Cardiac fibroblast (primary cell): ENCODE data around the gene PRKAR2A.

Experiments
- DNase-seq, 2 donors: peaks; one replicate each; pipeline versions ENCODE4 v3.0.0 to v3.0.0-alpha.2; 2010; ENCODE audit warnings: low read depth in 2 of 2
- H3K4me3 ChIP-seq, 2 donors: replicated peaks in 1 of 2; 1 replicate in 1 of 2; 2 replicates in 1 of 2; pipeline ENCODE4 v1.5.1; 2011; ENCODE audit warnings: low read depth in 2 of 2, low read length in 2 of 2, mild to moderate bottlenecking in 2 of 2, moderate library complexity in 1 of 2
- CTCF ChIP-seq: IDR thresholded peaks from one replicate; pipeline ENCODE4 v1.5.1; 2011; ENCODE audit warnings: low read depth, mild to moderate bottlenecking, low read length, inconsistent platforms

PRKAR2A gene

DNA sequence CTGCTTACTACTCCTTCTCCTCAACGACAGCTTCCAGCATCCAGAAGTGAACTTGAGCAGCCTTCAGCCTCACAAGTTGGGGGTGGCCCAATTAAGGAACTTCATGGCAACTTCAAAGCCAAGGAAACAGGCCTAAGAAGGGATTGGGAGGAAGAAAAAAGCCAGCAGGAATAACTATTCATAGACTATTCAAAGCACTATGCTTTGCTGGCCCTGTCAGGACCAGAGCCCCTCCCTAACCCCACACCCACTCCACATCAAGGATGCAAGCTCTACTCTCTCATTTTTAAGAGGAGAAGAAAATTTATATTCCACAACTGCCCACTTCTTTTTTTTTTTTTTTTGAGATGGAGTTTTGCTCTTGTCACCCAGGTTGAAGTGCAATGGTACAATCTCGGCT lies 10.0 kb upstream of the PRKAR2A start:
- no peak overlapping the region for H3K4me3 ChIP-seq
- DNase-seq: no peak
- no peak for TF ChIP-seq CTCF

- no peak overlapping the region for H3K4me3 ChIP-seq
- no peak for TF ChIP-seq CTCF
- no peak for DNase-seq
These were observed 8.8 kb upstream of the PRKAR2A start for GRCh38 chr3:48856469-48856868.

- no peak for DNase-seq
- no peak for TF ChIP-seq CTCF
These were observed 8.2 kb upstream of the PRKAR2A start for GRCh38 chr3:48855681-48856447.

DNA sequence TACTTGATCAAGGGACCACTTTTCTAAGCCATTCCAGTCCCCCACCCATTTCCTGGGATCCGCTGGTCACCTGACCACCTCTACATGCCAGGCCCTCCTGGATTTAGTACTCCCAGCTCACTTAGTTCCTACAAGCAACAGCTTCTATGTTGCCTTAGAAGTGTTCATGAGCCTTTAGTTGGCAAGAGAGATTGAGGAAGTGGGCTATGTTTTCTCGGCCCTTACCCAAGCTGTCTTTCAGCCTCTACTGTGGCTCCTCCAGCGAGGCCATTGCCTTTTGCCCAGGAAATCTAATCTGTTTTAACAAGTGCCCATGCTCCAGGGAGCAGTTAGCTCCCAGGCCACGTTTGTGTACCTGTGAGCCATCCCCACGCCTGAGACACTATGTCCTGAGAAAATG lies 4.5 kb upstream of the PRKAR2A start:
- H3K4me3 ChIP-seq: no peak overlapping the region
- no peak for TF ChIP-seq CTCF
- no peak for DNase-seq

More at GRCh38 chr3:48855681-48856447, 8.2 kb upstream of the PRKAR2A start:
- no peak overlapping the region for H3K4me3 ChIP-seq

DNA sequence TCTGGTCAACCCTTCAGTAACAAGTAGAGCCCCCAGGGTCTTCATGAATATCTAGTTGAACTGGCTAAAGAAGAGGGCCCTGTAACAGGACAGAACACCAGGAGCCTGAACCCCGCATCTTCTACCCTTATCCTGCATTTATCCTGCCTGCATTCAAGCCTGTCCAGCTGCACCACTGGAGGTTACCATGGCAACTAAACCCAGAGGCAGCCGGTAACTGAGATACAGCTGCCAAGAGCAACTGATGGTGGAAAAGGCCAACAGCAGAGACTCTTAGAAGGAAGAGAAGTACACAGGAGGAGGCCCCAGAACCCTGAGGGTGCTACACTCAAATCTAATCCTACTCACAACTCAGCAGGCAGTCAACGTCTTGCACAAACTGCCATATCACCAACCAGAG lies 3.7 kb upstream of the PRKAR2A start:
- peak; percentile 30 to 57 for DNase-seq
- TF ChIP-seq CTCF: no peak
- H3K4me3 ChIP-seq: no peak overlapping the region

GRCh38 chr3:48848816-48849515 lies 1.3 kb upstream of the PRKAR2A start:
- no peak for DNase-seq
- no peak overlapping the region for H3K4me3 ChIP-seq
- TF ChIP-seq CTCF: no peak
